Stomach smooth muscle (tissue), 2 donors: Measurements from ENCODE around the gene GSTT2.

Experiments used
- H3K27ac ChIP-seq: one replicate; pipeline ENCODE4 v1.7.0; 2013; ENCODE audit warnings: mild to moderate bottlenecking, low read length, inconsistent platforms
- H3K27me3 ChIP-seq, 2 donors: one replicate each; pipeline ENCODE4 v1.7.0; 2013; ENCODE audit warnings: low read length in 2 of 2; ENCODE audit not compliant: insufficient read depth in 2 of 2, control insufficient read depth in 1 of 2
- H3K36me3 ChIP-seq, 2 donors: one replicate each; pipeline ENCODE4 v1.7.0; 2013; ENCODE audit warnings: low read length in 2 of 2; ENCODE audit not compliant: control insufficient read depth in 2 of 2, insufficient read depth in 2 of 2
- H3K4me1 ChIP-seq: one replicate; pipeline ENCODE4 v1.7.0; 2013; ENCODE audit warnings: low read length; ENCODE audit not compliant: control insufficient read depth, insufficient read depth
- H3K4me3 ChIP-seq, 2 donors: one replicate each; pipeline ENCODE4 v1.7.0; 2013; ENCODE audit warnings: low read length in 2 of 2
- H3K9ac ChIP-seq, 2 donors: one replicate each; pipeline ENCODE4 v1.7.0; 2013; ENCODE audit warnings: low read length in 2 of 2, mild to moderate bottlenecking in 1 of 2
- H3K9me3 ChIP-seq, 2 donors: one replicate each; pipeline ENCODE4 v1.7.0; 2013; ENCODE audit warnings: low read length in 2 of 2; ENCODE audit not compliant: control insufficient read depth in 2 of 2
- donor health status: healthy.
- donor health status: Pancreatic carcinoma.

GSTT2 gene

GRCh38 chr22:24009227-24010017, 29.5 kb downstream of the GSTT2 start:
- H3K9me3 ChIP-seq: no peaks in the 10 kb centered on the region
- H3K36me3 ChIP-seq: no peaks in the 10 kb centered on the region
- H3K4me1 ChIP-seq: peaks cover 22% of the 10 kb centered on the region
- H3K4me3 ChIP-seq: no peak overlapping the region
- peaks cover 0 to 2% of the 10 kb centered on the region in 2 donors for H3K27me3 ChIP-seq
- no peak overlapping the region for H3K9ac ChIP-seq
- no peak overlapping the region for H3K27ac ChIP-seq

- peaks cover 21% of the 10 kb centered on the region for H3K4me1 ChIP-seq
- no peak overlapping the region for H3K9ac ChIP-seq
- no peak overlapping the region for H3K27ac ChIP-seq
These were observed 30.1 kb downstream of the GSTT2 start for GRCh38 chr22:24010018-24010391.

GRCh38 chr22:24011735-24012068, 31.8 kb downstream of the GSTT2 start:
- Histone ChIP-seq H3K27me3 (peaks cover 0 to 2% of the 10 kb centered on the region in 2 donors), H3K36me3 (no peaks in the 10 kb centered on the region), H3K9ac (peak overlapping the region; percentile 84 to 86), H3K27ac (peak overlapping the region; percentile 55), H3K4me1 (peaks cover 12% of the 10 kb centered on the region), H3K4me3 (peak overlapping the region; percentile 86 to 89), H3K9me3 (no peaks in the 10 kb centered on the region)

More at GRCh38 chr22:24010018-24010391, 30.1 kb downstream of the GSTT2 start:
- Histone ChIP-seq H3K27me3 (peaks cover 0 to 2% of the 10 kb centered on the region in 2 donors), H3K9me3 (no peaks in the 10 kb centered on the region), H3K36me3 (no peaks in the 10 kb centered on the region), H3K4me3 (no peak overlapping the region)

GRCh38 chr22:24016156-24016555, 36.2 kb downstream of the GSTT2 start:
- Histone ChIP-seq H3K4me1 (peaks cover 12% of the 10 kb centered on the region), H3K27ac (no peak overlapping the region), H3K4me3 (no peak overlapping the region), H3K9me3 (no peaks in the 10 kb centered on the region), H3K9ac (no peak overlapping the region), H3K27me3 (no peaks in the 10 kb centered on the region), H3K36me3 (peaks cover 2 to 3% of the 10 kb centered on the region in 2 donors)

- H3K36me3 ChIP-seq: peaks cover 2 to 3% of the 10 kb centered on the region in 2 donors
- H3K27ac ChIP-seq: no peak overlapping the region
- no peak overlapping the region for H3K4me3 ChIP-seq
- H3K4me1 ChIP-seq: no peaks in the 10 kb centered on the region
- H3K9me3 ChIP-seq: no peaks in the 10 kb centered on the region
- no peak overlapping the region for H3K9ac ChIP-seq
- H3K27me3 ChIP-seq: no peaks in the 10 kb centered on the region
These were observed 41.4 kb downstream of the GSTT2 start for GRCh38 chr22:24021304-24021703.

GRCh38 chr22:24023204-24023789, 43.4 kb downstream of the GSTT2 start:
- Histone ChIP-seq H3K9me3 (no peaks in the 10 kb centered on the region), H3K4me1 (no peaks in the 10 kb centered on the region), H3K36me3 (no peaks in the 10 kb centered on the region), H3K27me3 (no peaks in the 10 kb centered on the region), H3K4me3 (no peak overlapping the region), H3K27ac (no peak overlapping the region), H3K9ac (no peak overlapping the region)

- H3K27ac ChIP-seq: no peak overlapping the region
- no peaks in the 10 kb centered on the region for H3K36me3 ChIP-seq
- no peaks in the 10 kb centered on the region for H3K27me3 ChIP-seq
- H3K9ac ChIP-seq: no peak overlapping the region
- H3K9me3 ChIP-seq: no peaks in the 10 kb centered on the region
- no peaks in the 10 kb centered on the region for H3K4me1 ChIP-seq
- no peak overlapping the region for H3K4me3 ChIP-seq
These were observed 44.4 kb downstream of the GSTT2 start for GRCh38 chr22:24024354-24024753.

GRCh38 chr22:24025475-24025874, 45.5 kb downstream of the GSTT2 start:
- H3K4me3 ChIP-seq: no peak overlapping the region
- H3K27me3 ChIP-seq: no peaks in the 10 kb centered on the region
- H3K9me3 ChIP-seq: no peaks in the 10 kb centered on the region
- no peak overlapping the region for H3K9ac ChIP-seq
- H3K4me1 ChIP-seq: peaks cover 2% of the 10 kb centered on the region
- no peaks in the 10 kb centered on the region for H3K36me3 ChIP-seq
- no peak overlapping the region for H3K27ac ChIP-seq

GRCh38 chr22:24026056-24026455, 46.1 kb downstream of the GSTT2 start:
- Histone ChIP-seq H3K36me3 (peaks cover 0 to 2% of the 10 kb centered on the region in 2 donors), H3K9ac (no peak overlapping the region), H3K27ac (no peak overlapping the region), H3K4me3 (no peak overlapping the region), H3K27me3 (no peaks in the 10 kb centered on the region), H3K9me3 (no peaks in the 10 kb centered on the region), H3K4me1 (peaks cover 5% of the 10 kb centered on the region)

- Histone ChIP-seq H3K4me1 (peaks cover 5% of the 10 kb centered on the region), H3K9ac (no peak overlapping the region), H3K27ac (no peak overlapping the region), H3K36me3 (peaks cover 0 to 3% of the 10 kb centered on the region in 2 donors), H3K9me3 (no peaks in the 10 kb centered on the region), H3K4me3 (no peak overlapping the region), H3K27me3 (no peaks in the 10 kb centered on the region)
These were observed 46.8 kb downstream of the GSTT2 start for GRCh38 chr22:24026733-24027132.

GRCh38 chr22:24027389-24027975, 47.5 kb downstream of the GSTT2 start:
- no peak overlapping the region for H3K9ac ChIP-seq
- H3K36me3 ChIP-seq: peaks cover 0 to 3% of the 10 kb centered on the region in 2 donors
- H3K4me3 ChIP-seq: no peak overlapping the region
- H3K27me3 ChIP-seq: no peaks in the 10 kb centered on the region
- H3K27ac ChIP-seq: no peak overlapping the region
- no peaks in the 10 kb centered on the region for H3K9me3 ChIP-seq
- peaks cover 5% of the 10 kb centered on the region for H3K4me1 ChIP-seq
